KMS-11 (cell line): ENCODE measurements around the gene CD4.
"Not testable (repeated sequence)": the region's sequence is repeated elsewhere in the genome, so short reads cannot be mapped to it uniquely, and the experiment has no call there.

Source experiments
- H2AFZ ChIP-seq: fragments of 200-600 bp; sonication (generic); 2 replicates; pipeline ENCODE4 v1.6.1; 2016; ENCODE audit warnings: antibody characterized with exemption, mixed run types, low read depth
- H3K27ac ChIP-seq: fragments of 200-600 bp; sonication (generic); 2 replicates; pipeline ENCODE4 v1.6.1; 2016; ENCODE audit warnings: mild to moderate bottlenecking, mixed run types
- H3K27me3 ChIP-seq: fragments of 200-600 bp; sonication (generic); 2 replicates; pipeline ENCODE4 v1.6.1; 2017; ENCODE audit warnings: mild to moderate bottlenecking, low read depth, mixed run types, moderate library complexity; ENCODE audit not compliant: insufficient read depth
- H3K36me3 ChIP-seq: fragments of 200-600 bp; sonication (generic); 2 replicates; pipeline ENCODE4 v1.6.1; 2017; ENCODE audit warnings: mild to moderate bottlenecking, mixed run types; ENCODE audit not compliant: insufficient read depth
- H3K4me1 ChIP-seq: fragments of 200-600 bp; sonication (generic); 2 replicates; pipeline ENCODE4 v1.6.1; 2016; ENCODE audit warnings: mild to moderate bottlenecking, low read depth, mixed run types; ENCODE audit not compliant: poor library complexity, severe bottlenecking
- H3K4me2 ChIP-seq: fragments of 200-600 bp; sonication (generic); 2 replicates; pipeline ENCODE4 v1.7.0; 2016; ENCODE audit warnings: mild to moderate bottlenecking, mixed run types
- H3K4me3 ChIP-seq: fragments of 200-600 bp; sonication (generic); IDR thresholded peaks from 2 replicates; pipeline ENCODE4 v1.6.1; 2017; ENCODE audit warnings: low read depth, low read length, mixed read lengths; ENCODE audit not compliant: insufficient read depth
- H3K79me2 ChIP-seq: fragments of 200-600 bp; sonication (generic); 2 replicates; pipeline ENCODE4 v1.6.1; 2016; ENCODE audit warnings: low read depth, mixed run types; ENCODE audit not compliant: insufficient read depth
- H3K9ac ChIP-seq: fragments of 200-600 bp; sonication (generic); 2 replicates; pipeline ENCODE4 v1.6.1; 2016; ENCODE audit warnings: mild to moderate bottlenecking, mixed run types
- H4K20me1 ChIP-seq: fragments of 200-600 bp; sonication (generic); 2 replicates; pipeline ENCODE4 v1.6.1; 2016; ENCODE audit warnings: mild to moderate bottlenecking, mixed run types; ENCODE audit not compliant: insufficient read depth
- TF ChIP-seq, protein P1 (sequence below): fragments of 200-600 bp; sonication (generic); conservative IDR thresholded peaks from 2 replicates; pipeline ENCODE4 v1.6.1; 2017; ENCODE audit warnings: low read depth, mild to moderate bottlenecking, antibody characterized with exemption, low read length, moderate library complexity, mixed read lengths

CD4 gene

DNA sequence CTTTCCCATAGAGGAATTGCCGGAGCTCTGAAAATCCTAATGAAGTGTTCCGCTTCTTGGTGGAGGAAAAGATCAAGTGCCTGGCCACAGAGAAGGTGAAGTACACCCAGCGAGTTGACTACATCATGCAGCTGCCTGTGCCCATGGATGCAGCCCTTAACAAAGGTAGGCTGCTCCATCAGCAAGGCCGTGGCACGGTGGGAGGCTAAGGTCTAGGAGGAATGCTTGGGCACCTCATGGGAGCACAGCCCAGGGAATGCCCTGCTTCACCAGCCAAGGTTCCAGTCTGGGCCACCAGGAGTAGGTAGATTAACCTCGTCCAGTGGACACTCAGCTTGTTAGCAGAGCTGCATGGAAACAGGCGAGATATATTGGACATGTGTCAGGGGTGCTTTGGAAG, 71.6 kb downstream of the CD4 start:
- H3K36me3 ChIP-seq, result peaks cover 7% of the 10 kb centered on the region; the same call in 1 of the 2 replicates
- no peaks in the 10 kb centered on the region for H3K27me3 ChIP-seq

DNA sequence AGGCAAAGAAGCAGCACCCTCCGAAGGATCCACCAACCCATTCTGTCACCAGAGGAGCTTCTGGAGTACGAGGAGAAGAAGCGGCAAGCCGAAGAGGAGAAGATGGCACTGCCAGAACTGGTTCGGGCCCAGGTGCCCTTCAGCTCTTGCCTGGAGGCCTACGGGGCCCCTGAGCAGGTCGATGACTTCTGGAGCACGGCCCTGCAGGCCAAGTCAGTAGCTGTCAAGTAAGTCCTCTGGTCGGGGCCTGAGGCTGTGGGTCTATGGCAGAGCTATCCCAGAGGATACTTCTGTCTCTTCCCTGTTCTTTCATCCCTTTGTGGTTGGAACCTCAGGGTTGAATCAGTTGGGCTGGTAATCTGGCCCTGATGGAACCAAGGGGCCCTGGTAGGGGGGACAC, 72.1 kb downstream of the CD4 start:
- Histone ChIP-seq H3K27me3 (no peaks in the 10 kb centered on the region), H3K4me3 (no peak overlapping the region), H3K79me2 (no peaks in the 10 kb centered on the region), H3K9ac (no peak overlapping the region), H3K4me2 (no peak overlapping the region), H3K27ac (no peak overlapping the region), H3K36me3 (peaks cover 7% of the 10 kb centered on the region; the same call in 1 of the 2 replicates), H4K20me1 (no peaks in the 10 kb centered on the region), H2AFZ (no peak overlapping the region), H3K4me1 (no peaks in the 10 kb centered on the region)
- TF ChIP-seq, protein P1, sequence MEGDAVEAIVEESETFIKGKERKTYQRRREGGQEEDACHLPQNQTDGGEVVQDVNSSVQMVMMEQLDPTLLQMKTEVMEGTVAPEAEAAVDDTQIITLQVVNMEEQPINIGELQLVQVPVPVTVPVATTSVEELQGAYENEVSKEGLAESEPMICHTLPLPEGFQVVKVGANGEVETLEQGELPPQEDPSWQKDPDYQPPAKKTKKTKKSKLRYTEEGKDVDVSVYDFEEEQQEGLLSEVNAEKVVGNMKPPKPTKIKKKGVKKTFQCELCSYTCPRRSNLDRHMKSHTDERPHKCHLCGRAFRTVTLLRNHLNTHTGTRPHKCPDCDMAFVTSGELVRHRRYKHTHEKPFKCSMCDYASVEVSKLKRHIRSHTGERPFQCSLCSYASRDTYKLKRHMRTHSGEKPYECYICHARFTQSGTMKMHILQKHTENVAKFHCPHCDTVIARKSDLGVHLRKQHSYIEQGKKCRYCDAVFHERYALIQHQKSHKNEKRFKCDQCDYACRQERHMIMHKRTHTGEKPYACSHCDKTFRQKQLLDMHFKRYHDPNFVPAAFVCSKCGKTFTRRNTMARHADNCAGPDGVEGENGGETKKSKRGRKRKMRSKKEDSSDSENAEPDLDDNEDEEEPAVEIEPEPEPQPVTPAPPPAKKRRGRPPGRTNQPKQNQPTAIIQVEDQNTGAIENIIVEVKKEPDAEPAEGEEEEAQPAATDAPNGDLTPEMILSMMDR, result no peak

More for the DNA sequence above, 71.6 kb downstream of the CD4 start:
- Histone ChIP-seq H3K9ac (no peak overlapping the region), H4K20me1 (no peaks in the 10 kb centered on the region), H3K4me3 (no peak overlapping the region), H3K79me2 (no peaks in the 10 kb centered on the region), H3K4me2 (no peak overlapping the region), H3K4me1 (no peaks in the 10 kb centered on the region), H2AFZ (no peak overlapping the region), H3K27ac (no peak overlapping the region)
- TF ChIP-seq, protein P1, result no peak

DNA sequence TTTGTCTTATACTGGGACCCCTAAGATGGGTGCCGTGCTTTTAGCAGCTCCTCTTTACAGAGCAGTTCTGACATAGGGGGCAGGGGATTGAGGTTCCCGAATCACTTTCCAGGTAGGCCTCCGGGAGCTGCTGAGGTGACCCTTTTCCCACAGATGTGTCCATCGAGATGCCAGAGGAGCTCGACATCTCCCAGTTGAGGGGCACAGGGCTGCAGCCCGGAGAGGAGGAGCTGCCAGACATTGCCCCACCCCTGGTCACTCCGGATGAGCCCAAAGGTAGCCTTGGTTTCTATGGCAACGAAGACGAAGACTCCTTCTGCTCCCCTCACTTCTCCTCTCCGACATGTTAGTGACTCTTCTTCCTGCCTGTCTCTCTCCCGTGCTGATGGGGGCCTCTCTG, 73.7 kb downstream of the CD4 start:
- Histone ChIP-seq H4K20me1 (0 out of 2 replicates have a peak, but pooled peaks cover 2% of the 10 kb centered on the region), H3K27me3 (no peaks in the 10 kb centered on the region), H3K4me1 (peaks cover 7% of the 10 kb centered on the region), H3K79me2 (peaks cover 6% of the 10 kb centered on the region), H3K36me3 (no peaks in the 10 kb centered on the region; the same call in 1 of the 2 replicates), H3K4me3 (no peak overlapping the region), H3K9ac (no peak overlapping the region), H3K4me2 (no peak overlapping the region), H2AFZ (no peak overlapping the region), H3K27ac (no peak overlapping the region)
- TF ChIP-seq, protein P1, result no peak

DNA sequence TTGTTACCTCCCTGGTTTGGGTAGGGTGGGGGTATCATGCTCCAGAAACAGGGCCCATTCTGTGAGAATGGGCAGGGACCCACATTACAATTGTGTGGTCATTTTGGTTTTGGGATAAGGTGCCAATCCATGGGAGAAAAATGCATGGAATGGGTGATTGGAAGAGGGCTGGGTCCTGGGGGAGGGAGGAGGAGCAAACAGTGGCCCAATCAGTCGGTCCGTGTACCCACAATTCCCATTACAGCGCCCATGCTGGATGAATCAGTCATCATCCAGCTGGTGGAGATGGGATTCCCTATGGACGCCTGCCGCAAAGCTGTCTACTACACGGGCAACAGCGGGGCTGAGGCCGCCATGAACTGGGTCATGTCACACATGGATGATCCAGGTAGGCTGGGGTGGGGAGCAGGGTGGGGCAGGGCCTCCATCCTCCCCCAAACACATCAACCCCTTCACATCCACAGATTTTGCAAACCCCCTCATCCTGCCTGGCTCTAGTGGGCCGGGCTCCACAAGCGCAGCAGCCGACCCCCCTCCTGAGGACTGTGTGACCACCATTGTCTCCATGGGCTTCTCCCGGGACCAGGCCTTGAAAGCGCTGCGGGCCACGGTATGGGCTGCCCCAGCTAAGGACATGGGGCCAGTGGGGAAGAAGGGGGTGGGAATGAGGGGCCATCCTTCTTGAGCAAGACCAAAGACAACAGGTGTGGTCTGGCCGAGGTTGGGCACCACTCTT, 74.4 kb downstream of the CD4 start:
- no peak overlapping the region for H3K4me3 ChIP-seq
- H2AFZ ChIP-seq, result no peak overlapping the region
- H3K79me2 ChIP-seq, result peaks cover 14% of the 10 kb centered on the region
- H3K27ac ChIP-seq, result no peak overlapping the region
- no peaks in the 10 kb centered on the region; the same call in 1 of the 2 replicates for H3K36me3 ChIP-seq
- H3K4me2 ChIP-seq, result no peak overlapping the region
- H4K20me1 ChIP-seq, result peaks cover 8% of the 10 kb centered on the region; the same call in 1 of the 2 replicates
- H3K27me3 ChIP-seq, result no peaks in the 10 kb centered on the region
- H3K4me1 ChIP-seq, result peaks cover 8% of the 10 kb centered on the region
- TF ChIP-seq, protein P1, result no peak
- no peak overlapping the region for H3K9ac ChIP-seq

DNA sequence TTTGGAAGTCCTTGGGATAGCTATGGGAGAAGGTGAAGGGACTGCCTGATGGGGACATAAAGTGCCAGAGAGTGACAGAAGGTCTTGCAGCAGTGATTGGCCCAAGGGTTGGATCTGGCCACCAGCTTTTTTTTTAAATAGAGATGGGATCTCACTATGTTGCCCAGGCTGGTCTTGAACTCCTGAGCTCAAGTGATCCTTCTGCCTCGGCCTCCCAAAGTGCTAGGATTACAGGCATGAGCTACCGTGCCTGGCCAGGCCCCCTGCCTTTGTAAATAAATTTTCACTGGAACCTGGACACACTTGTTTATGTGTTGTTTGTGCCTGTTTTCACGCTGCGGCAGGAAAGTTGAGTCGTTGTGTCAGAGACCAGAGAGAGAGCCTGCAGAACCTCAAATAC, 76.0 kb downstream of the CD4 start:
- H2AFZ ChIP-seq, H3K36me3 ChIP-seq, H3K4me3 ChIP-seq, H3K27ac ChIP-seq, H3K27me3 ChIP-seq, H3K9ac ChIP-seq, H3K4me2 ChIP-seq: not testable (repeated sequence)
- H3K79me2 ChIP-seq, result peaks cover 25% of the 10 kb centered on the region
- peaks cover 21% of the 10 kb centered on the region for H3K4me1 ChIP-seq
- H4K20me1 ChIP-seq, result peaks cover 12% of the 10 kb centered on the region; the same call in 1 of the 2 replicates
